K562 (cell line): Measurements from ENCODE around the gene IL6R. TPM values are rescaled to one million over a fixed set of nuclear protein-coding genes. Genes with fewer than 3 reads are reported as not detected.
A peak's percentile ranks its signal among the peaks of the same experiment; 100 is the strongest.

Experiments
- GATA2 ChIP-seq: sonication (generic); formaldehyde crosslinking; IDR thresholded peaks from 2 replicates; pipeline ENCODE4 v1.4.0; 2020; ENCODE audit warnings: mild to moderate bottlenecking, missing genetic modification reagents
- MEIS2 ChIP-seq: fragments of 450-650 bp; IDR thresholded peaks from 2 replicates; pipeline ENCODE4 v1.6.1; 2014; ENCODE audit warnings: mild to moderate bottlenecking; ENCODE audit not compliant: partially characterized antibody
- MTA3 ChIP-seq: fragments of 450-650 bp; formaldehyde crosslinking; IDR thresholded peaks from 2 replicates; pipeline ENCODE4 v1.6.1; 2017; ENCODE audit warnings: mild to moderate bottlenecking, borderline replicate concordance
- RBM14 ChIP-seq: fragments of 200-400 bp; formaldehyde crosslinking; IDR thresholded peaks from 2 replicates; pipeline ENCODE4 v1.6.1; 2018; ENCODE audit warnings: low read depth, mild to moderate bottlenecking, low read length, moderate library complexity, borderline replicate concordance; ENCODE audit not compliant: insufficient read depth
- SAP30 ChIP-seq: fragments of 200-600 bp; sonication (generic); IDR thresholded peaks from 2 replicates; pipeline ENCODE4 v1.6.1; 2012; ENCODE audit warnings: borderline replicate concordance, low read depth, mild to moderate bottlenecking, moderate library complexity, low read length, control low read depth, inconsistent platforms; ENCODE audit not compliant: insufficient read depth, poor library complexity, severe bottlenecking
- SIN3A ChIP-seq, 2 experiments: fragments of 150-350 bp in 1 of 2; IDR thresholded peaks; 2 replicates each; pipeline ENCODE4 v1.6.1; 2011 to 2016; ENCODE audit warnings: borderline replicate concordance in 2 of 2, low read depth in 2 of 2, low read length in 2 of 2, mild to moderate bottlenecking in 2 of 2, moderate library complexity in 2 of 2; ENCODE audit not compliant: control insufficient read depth in 1 of 2
- YBX1 ChIP-seq: fragments of 450-650 bp; IDR thresholded peaks from 2 replicates; pipeline ENCODE4 v1.7.1; 2016; ENCODE audit warnings: mild to moderate bottlenecking
- ZBTB2 ChIP-seq: fragments of 450-650 bp; IDR thresholded peaks from 2 replicates; pipeline ENCODE4 v1.6.1; 2016; ENCODE audit warnings: antibody characterized with exemption
- ZC3H8 ChIP-seq: fragments of 450-650 bp; IDR thresholded peaks from 2 replicates; pipeline ENCODE4 v1.6.1; 2017
- ZNF140 ChIP-seq: fragments of 250-450 bp; sonication (Bioruptor Pico); IDR thresholded peaks from 2 replicates; pipeline ENCODE4 v1.8.0; 2021; ENCODE audit warnings: moderate library complexity, mild to moderate bottlenecking, inconsistent platforms
- ZNF217 ChIP-seq: sonication (generic); formaldehyde crosslinking; IDR thresholded peaks from 2 replicates; pipeline ENCODE4 v1.8.0; 2022; ENCODE audit warnings: mild to moderate bottlenecking, missing genetic modification reagents
- ZNF23 ChIP-seq: fragments of 250-450 bp; sonication (Bioruptor Pico); IDR thresholded peaks from 2 replicates; pipeline ENCODE4 v1.4.0; 2020; ENCODE audit warnings: mild to moderate bottlenecking
- ZNF354B ChIP-seq: fragments of 250-450 bp; sonication (Bioruptor Pico); IDR thresholded peaks from 2 replicates; pipeline ENCODE4 v1.4.0; 2020
- polyA plus RNA-seq, 8 experiments: library from polyadenylated mRNA; depleted of rRNA in 4 of 8; stranded (reverse) in 5 of 8; unstranded in 3 of 8; fragments of >200 nt; fragmentation: Nextera tagmentation in 2 of 8; fragmentation: Illumina TruSeq in 1 of 8; extraction: Ambion mirVana in 2 of 8; extraction: Trizol in 1 of 8; gene quantifications; 2 replicates each; pipeline versions ENCODE4 v1.2.1 to v1.2.3, GENCODE V29; 2011 to 2014; ENCODE audit warnings: inconsistent platforms in 1 of 8, missing spikeins in 1 of 8
- total RNA-seq, 7 experiments: library from RNA; depleted of rRNA in 6 of 7; stranded (reverse); fragments of >200 nt in 6 of 7; fragmentation: Illumina TruSeq in 2 of 7; extraction: Trizol in 2 of 7; gene quantifications; 2 replicates each; pipeline versions ENCODE4 v1.2.1 to v1.2.3, GENCODE V29; 2011 to 2021; ENCODE audit warnings: low replicate concordance in 1 of 7
- TF ChIP-seq, protein P1 (sequence below): fragments of 450-650 bp; IDR thresholded peaks from 2 replicates; pipeline ENCODE4 v1.6.1; 2016; ENCODE audit warnings: mild to moderate bottlenecking, moderate library complexity

IL6R gene
- total and polyA plus RNA-seq, 9 of the 15 experiments (the other 6 are each of a cell fraction or from before 2014, with no cell fraction given) = 0.05 to 1.1 (median 0.11) TPM; not detected in 2

DNA sequence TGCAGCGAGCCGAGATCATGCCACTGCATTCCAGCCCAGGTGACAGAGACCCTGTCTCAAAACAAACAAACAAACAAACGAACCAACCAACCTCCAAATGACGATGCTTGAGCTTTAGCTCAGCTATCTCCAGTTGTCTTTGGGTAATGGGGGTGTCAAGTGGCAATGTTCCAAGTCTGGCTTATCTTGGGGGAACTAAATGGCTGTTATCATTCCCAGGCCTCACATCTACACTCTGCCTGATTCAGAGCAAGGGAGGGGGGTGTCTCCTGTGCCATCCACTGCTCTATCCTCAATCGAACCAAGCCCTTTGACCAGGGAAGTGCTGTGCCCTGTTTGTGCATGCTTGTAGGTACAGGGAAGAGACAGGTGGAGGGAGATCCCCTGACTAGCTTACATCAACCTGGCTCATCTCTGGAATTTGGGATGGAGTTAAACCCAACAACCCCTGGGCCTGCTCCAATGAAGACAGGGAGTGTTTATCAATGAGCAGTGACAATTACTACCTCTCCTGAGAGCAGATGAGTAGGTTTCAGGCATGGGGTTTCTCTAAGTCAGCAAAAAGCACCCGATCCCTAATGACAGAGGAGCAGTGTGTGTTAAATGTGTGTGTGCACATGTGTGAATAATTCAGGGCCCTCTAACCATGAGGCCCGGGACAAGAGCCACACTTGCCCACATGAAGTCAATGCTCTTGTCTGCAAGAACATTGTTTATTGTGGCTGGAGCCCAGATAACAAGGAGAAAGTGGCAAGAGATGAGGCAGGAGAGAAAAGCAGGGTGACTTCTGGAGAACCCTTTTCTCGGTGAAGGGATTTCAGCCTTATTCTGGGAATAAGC, 20.3 kb upstream of the IL6R start (continued):
- TF ChIP-seq, protein P1, sequence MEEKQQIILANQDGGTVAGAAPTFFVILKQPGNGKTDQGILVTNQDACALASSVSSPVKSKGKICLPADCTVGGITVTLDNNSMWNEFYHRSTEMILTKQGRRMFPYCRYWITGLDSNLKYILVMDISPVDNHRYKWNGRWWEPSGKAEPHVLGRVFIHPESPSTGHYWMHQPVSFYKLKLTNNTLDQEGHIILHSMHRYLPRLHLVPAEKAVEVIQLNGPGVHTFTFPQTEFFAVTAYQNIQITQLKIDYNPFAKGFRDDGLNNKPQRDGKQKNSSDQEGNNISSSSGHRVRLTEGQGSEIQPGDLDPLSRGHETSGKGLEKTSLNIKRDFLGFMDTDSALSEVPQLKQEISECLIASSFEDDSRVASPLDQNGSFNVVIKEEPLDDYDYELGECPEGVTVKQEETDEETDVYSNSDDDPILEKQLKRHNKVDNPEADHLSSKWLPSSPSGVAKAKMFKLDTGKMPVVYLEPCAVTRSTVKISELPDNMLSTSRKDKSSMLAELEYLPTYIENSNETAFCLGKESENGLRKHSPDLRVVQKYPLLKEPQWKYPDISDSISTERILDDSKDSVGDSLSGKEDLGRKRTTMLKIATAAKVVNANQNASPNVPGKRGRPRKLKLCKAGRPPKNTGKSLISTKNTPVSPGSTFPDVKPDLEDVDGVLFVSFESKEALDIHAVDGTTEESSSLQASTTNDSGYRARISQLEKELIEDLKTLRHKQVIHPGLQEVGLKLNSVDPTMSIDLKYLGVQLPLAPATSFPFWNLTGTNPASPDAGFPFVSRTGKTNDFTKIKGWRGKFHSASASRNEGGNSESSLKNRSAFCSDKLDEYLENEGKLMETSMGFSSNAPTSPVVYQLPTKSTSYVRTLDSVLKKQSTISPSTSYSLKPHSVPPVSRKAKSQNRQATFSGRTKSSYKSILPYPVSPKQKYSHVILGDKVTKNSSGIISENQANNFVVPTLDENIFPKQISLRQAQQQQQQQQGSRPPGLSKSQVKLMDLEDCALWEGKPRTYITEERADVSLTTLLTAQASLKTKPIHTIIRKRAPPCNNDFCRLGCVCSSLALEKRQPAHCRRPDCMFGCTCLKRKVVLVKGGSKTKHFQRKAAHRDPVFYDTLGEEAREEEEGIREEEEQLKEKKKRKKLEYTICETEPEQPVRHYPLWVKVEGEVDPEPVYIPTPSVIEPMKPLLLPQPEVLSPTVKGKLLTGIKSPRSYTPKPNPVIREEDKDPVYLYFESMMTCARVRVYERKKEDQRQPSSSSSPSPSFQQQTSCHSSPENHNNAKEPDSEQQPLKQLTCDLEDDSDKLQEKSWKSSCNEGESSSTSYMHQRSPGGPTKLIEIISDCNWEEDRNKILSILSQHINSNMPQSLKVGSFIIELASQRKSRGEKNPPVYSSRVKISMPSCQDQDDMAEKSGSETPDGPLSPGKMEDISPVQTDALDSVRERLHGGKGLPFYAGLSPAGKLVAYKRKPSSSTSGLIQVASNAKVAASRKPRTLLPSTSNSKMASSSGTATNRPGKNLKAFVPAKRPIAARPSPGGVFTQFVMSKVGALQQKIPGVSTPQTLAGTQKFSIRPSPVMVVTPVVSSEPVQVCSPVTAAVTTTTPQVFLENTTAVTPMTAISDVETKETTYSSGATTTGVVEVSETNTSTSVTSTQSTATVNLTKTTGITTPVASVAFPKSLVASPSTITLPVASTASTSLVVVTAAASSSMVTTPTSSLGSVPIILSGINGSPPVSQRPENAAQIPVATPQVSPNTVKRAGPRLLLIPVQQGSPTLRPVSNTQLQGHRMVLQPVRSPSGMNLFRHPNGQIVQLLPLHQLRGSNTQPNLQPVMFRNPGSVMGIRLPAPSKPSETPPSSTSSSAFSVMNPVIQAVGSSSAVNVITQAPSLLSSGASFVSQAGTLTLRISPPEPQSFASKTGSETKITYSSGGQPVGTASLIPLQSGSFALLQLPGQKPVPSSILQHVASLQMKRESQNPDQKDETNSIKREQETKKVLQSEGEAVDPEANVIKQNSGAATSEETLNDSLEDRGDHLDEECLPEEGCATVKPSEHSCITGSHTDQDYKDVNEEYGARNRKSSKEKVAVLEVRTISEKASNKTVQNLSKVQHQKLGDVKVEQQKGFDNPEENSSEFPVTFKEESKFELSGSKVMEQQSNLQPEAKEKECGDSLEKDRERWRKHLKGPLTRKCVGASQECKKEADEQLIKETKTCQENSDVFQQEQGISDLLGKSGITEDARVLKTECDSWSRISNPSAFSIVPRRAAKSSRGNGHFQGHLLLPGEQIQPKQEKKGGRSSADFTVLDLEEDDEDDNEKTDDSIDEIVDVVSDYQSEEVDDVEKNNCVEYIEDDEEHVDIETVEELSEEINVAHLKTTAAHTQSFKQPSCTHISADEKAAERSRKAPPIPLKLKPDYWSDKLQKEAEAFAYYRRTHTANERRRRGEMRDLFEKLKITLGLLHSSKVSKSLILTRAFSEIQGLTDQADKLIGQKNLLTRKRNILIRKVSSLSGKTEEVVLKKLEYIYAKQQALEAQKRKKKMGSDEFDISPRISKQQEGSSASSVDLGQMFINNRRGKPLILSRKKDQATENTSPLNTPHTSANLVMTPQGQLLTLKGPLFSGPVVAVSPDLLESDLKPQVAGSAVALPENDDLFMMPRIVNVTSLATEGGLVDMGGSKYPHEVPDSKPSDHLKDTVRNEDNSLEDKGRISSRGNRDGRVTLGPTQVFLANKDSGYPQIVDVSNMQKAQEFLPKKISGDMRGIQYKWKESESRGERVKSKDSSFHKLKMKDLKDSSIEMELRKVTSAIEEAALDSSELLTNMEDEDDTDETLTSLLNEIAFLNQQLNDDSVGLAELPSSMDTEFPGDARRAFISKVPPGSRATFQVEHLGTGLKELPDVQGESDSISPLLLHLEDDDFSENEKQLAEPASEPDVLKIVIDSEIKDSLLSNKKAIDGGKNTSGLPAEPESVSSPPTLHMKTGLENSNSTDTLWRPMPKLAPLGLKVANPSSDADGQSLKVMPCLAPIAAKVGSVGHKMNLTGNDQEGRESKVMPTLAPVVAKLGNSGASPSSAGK = peak; percentile 75
- TF ChIP-seq ZNF354B (no peak), SIN3A (IDR thresholded peaks at IDR 0.05; ENCODE audit: borderline replicate concordance in 2 of 2, control insufficient read depth in 1 of 2, low read depth in 2 of 2, low read length in 2 of 2) (no peak), SAP30 (no peak), YBX1 (no peak), ZNF23 (CRISPR knock-in tag) (no peak), GATA2 (CRISPR knock-in tag) (no peak), ZC3H8 (no peak), ZNF217 (CRISPR knock-in tag) (no peak), MTA3 (peak; percentile 31; the same call in 1 of the 2 replicates), RBM14 (no peak), MEIS2 (no peak), ZNF140 (CRISPR knock-in tag) (no peak), ZBTB2 (peak; percentile 56; the same call in 1 of the 2 replicates)
